Hematopoietic multipotent progenitor cell (in vitro differentiated cells): ENCODE measurements around the gene FBXO11. TPM values are rescaled to one million over a fixed set of nuclear protein-coding genes. Genes with fewer than 3 reads are reported as not detected.
A peak's percentile ranks its signal among the peaks of the same experiment; 100 is the strongest.
"Not testable (repeated sequence)": the region's sequence is repeated elsewhere in the genome, so short reads cannot be mapped to it uniquely, and the experiment has no call there.

Experiments used
- DNase-seq, 3 donors: peaks; one replicate each; pipeline ENCODE4 v3.0.0-alpha.2; 2011 to 2015; ENCODE audit warnings: low read depth in 2 of 3, low spot score in 2 of 3
- total RNA-seq: library from RNA; depleted of rRNA; stranded (reverse); fragments of >200 nt; gene quantifications from one replicate; pipeline ENCODE4 v1.2.3, GENCODE V29; 2012

FBXO11 gene
- total RNA-seq, 1 donor = 37.2 TPM

GRCh38 chr2:47862949-47863348 lies 43.3 kb downstream of the FBXO11 start:
- no peak for DNase-seq

DNA sequence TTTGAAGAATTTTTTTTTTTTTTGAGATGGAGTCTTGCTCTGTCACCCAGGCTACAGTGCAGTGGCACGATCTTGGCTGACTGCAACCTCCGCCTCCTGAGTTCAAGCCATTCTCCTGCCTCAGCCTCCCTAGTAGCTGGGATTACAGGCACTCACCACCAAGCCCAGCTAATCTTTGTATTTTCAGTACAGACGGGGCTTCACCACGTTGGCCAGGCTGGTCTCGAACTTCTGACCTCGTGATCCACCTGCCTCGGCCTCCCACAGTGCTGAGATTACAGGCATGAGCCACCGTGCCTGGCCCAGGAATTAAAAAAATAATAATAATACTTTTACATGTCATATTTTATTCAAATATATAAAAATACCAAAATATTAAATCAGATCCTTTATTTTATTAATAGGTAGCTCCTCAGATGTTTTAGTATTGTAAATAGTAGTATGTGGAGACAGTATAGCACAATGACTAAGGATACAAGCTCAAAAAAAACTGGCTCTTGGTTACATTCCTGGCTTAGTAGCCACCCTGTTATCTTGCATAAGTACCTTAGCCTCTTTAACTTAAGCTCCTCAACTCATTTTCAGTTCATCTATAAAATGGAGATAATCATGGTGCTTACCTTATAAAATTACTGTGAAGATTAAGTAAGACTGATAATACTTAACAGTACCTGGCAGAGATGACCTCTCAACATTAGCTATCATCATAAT lies 53.1 kb downstream of the FBXO11 start:
- DNase-seq = not testable (repeated sequence)

- DNase-seq = no peak
Measured at GRCh38 chr2:47850198-47850597, 56.1 kb downstream of the FBXO11 start.

GRCh38 chr2:47849368-47849767 lies 56.9 kb downstream of the FBXO11 start:
- DNase-seq = no peak

DNA sequence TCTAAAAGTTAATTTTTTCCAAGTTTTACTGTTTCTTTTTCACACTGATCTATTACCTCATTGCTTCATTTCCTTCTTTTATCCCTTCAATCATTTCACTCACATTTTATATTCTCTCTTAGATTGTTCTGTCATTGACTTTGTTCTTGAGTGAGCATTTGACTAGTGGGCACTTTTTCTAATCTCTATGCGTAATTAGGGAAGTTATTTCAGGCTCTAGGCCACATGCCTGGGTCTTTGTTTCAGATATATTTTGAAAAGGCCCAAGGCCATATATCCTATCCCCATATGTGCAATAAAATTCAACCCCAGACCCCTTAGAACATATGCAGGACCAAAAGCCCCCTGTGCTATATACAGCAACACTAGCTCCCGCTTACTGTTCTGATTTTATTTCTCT lies 62.1 kb downstream of the FBXO11 start:
- DNase-seq = no peak

DNA sequence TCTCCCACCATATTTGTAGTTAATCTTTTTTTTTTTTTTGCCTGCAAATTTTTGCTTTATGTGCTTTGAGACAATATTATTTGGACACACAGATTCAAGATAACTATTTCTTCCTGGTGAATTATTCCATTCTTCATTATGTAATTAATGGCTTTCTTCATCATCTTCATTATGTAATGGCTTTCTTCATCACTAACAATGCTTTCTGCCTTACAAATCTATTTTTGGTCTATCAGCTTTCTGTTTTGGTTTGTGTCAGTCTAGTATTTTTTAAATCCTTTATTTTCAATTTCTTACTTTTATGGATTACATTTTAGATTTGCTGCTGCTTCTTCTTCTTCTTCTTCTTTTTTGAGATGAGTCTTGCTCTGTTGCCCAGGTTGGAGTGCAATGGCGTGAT lies 62.9 kb downstream of the FBXO11 start:
- DNase-seq = no peak

- DNase-seq = no peak
Measured at GRCh38 chr2:47842846-47843245, 63.5 kb downstream of the FBXO11 start.

GRCh38 chr2:47838686-47839085 lies 67.6 kb downstream of the FBXO11 start:
- DNase-seq = no peak

DNA sequence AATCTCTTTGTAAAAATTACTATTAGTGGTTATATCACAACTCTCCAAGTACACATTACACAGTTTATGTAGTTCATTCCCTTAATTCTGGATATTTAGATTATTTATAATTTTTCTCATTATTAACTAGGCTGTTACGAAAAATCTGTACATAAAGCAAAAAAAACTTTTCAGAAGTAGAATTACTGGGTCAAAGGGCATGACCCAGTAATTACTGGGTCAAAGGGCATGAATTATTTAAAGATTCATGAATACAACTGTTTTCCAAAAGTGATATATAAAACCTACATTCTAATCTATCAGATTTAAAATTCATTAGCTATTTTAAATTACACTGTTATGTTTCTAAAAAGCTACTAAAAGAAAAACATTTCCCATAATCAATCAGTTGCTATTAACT lies 68.0 kb downstream of the FBXO11 start:
- no peak for DNase-seq

- DNase-seq = no peak
Measured at GRCh38 chr2:47833516-47833968, 72.8 kb downstream of the FBXO11 start.

- no peak for DNase-seq
Measured at GRCh38 chr2:47822518-47822917, 83.8 kb downstream of the FBXO11 start.

- no peak for DNase-seq
Measured at GRCh38 chr2:47819834-47820233, 86.5 kb downstream of the FBXO11 start.

DNA sequence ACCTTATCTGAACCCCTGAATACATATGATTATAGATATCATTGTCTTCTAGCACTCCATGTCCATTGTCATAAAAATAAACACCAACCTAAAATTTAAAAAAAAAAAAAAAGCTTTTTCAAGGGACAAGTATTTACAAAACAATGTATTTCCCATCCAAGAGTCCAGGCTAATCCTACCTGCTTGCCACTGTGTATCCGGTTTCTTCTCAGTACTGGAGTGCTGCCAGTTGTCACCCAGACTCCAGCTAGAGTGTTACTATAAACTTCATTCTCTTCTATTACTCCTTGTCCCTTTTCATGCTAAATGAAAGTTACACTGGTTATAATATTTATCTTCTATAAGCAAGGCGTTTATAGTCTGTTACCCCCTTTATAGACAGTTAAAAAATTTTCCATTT lies 87.5 kb downstream of the FBXO11 start:
- DNase-seq = no peak

- no peak for DNase-seq
Measured at GRCh38 chr2:47815764-47816163, 90.5 kb downstream of the FBXO11 start.

- no peak for DNase-seq
Measured at GRCh38 chr2:47811668-47812067, 94.6 kb downstream of the FBXO11 start.

DNA sequence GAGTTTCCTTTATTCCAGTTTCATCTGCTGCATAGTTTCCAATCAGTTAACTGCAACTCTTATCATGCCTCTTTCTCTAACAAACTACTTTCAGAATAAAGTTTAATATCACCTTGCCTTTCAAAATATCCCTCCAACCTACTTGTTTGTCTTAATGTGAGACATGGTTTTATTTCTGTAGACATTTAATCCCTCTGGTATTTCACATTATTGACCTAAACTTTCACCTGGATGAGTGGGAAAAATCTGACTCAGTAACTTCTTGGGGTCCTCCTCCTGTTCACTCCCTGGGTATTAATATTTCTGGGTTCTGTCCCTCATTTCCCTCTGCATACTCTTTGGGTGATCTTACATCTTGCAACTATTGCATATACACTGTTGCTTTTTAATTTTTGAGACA lies 95.4 kb downstream of the FBXO11 start:
- DNase-seq = no peak

DNA sequence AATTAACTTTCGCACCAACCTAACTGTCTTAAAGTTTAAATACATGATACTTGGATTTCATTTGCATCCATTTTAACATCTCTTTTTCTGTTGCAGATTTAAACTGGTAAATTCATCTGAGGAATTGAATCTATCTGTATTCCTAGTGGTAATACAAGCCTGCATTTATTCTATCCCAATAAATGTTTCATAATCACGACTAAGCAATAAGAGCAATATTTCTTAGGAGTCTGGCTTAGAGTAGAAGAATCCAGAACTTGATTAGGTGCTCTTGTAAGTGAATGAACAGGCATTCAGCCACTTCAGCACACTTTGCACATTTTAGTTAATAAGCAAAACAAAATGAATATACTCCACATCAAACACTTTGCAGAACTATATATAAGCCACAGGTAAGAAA lies 96.4 kb downstream of the FBXO11 start:
- DNase-seq = no peak

- no peak for DNase-seq
Measured at GRCh38 chr2:47808614-47809013, 97.7 kb downstream of the FBXO11 start.

- DNase-seq = no peak
Measured at GRCh38 chr2:47805850-47806249, 100.4 kb downstream of the FBXO11 start.

- no peak for DNase-seq
Measured at GRCh38 chr2:47803770-47804169, 102.5 kb downstream of the FBXO11 start.

GRCh38 chr2:47803363-47803762 lies 102.9 kb downstream of the FBXO11 start:
- DNase-seq = peak in 1 of 3 donors; percentile 27

GRCh38 chr2:47801118-47801517 lies 105.2 kb downstream of the FBXO11 start:
- no peak for DNase-seq

GRCh38 chr2:47799031-47799609 lies 107.2 kb downstream of the FBXO11 start:
- no peak for DNase-seq
